Measurements from ENCODE around the gene KBTBD4. TPM values are rescaled to one million over a fixed set of nuclear protein-coding genes. Genes with fewer than 3 reads are reported as not detected.

Gene KBTBD4
- total and polyA plus RNA-seq, 2 of the 13 experiments (the other 11 are each of a cell fraction or from before 2014, with no cell fraction given): 8.5 to 12.8 TPM

GRCh38 chr11:47566149-47566698 is 12.5 kb downstream of the KBTBD4 start (continued):
- TF ChIP-seq TEF (CRISPR knock-in tag; IDR thresholded peaks at IDR 0.05): no peak
- TF ChIP-seq FOXO4 (CRISPR knock-in tag; conservative IDR thresholded peaks at IDR 0.05): no peak
- TF ChIP-seq SP140L (CRISPR knock-in tag; IDR thresholded peaks at IDR 0.05; ENCODE audit: borderline replicate concordance): no peak
- peak; percentile 39 for TF ChIP-seq ZNF883 (CRISPR knock-in tag; IDR thresholded peaks at IDR 0.05; ENCODE audit: not compliant biosample characterization)
- no peak for TF ChIP-seq PHB2 (IDR thresholded peaks at IDR 0.05; ENCODE audit: partially characterized antibody)
- no peak for TF ChIP-seq TMF1 (CRISPR knock-in tag; IDR thresholded peaks at IDR 0.05; ENCODE audit: low read depth)
- no peak for TF ChIP-seq HNF1B (CRISPR knock-in tag; IDR thresholded peaks at IDR 0.05)
- TF ChIP-seq ZMYM3 (CRISPR knock-in tag; IDR thresholded peaks at IDR 0.05): peak; percentile 34; the same call in 1 of the 2 replicates
- TF ChIP-seq XBP1 (CRISPR knock-in tag; IDR thresholded peaks at IDR 0.05): no peak
- TF ChIP-seq AKNA (CRISPR knock-in tag; IDR thresholded peaks at IDR 0.05; ENCODE audit: borderline replicate concordance): no peak
- no peak for TF ChIP-seq JUNB (CRISPR knock-in tag; IDR thresholded peaks at IDR 0.05; ENCODE audit: borderline replicate concordance)
- no peak for TF ChIP-seq SMARCC2 (IDR thresholded peaks at IDR 0.05)
- TF ChIP-seq ZNF224 (CRISPR knock-in tag; IDR thresholded peaks at IDR 0.05): no peak
- TF ChIP-seq REL (CRISPR knock-in tag; conservative IDR thresholded peaks at IDR 0.05): no peak
- TF ChIP-seq ZNF20 (CRISPR knock-in tag; IDR thresholded peaks at IDR 0.05): no peak
- TF ChIP-seq DNMT3B (CRISPR knock-in tag; conservative IDR thresholded peaks at IDR 0.05): no peak
- no peak for TF ChIP-seq ZNF225 (CRISPR knock-in tag; IDR thresholded peaks at IDR 0.05)
- TF ChIP-seq TEAD2 (CRISPR knock-in tag; IDR thresholded peaks at IDR 0.05): no peak
- no peak for TF ChIP-seq HCFC1 (IDR thresholded peaks at IDR 0.05; ENCODE audit: low read depth, low read length)
- no peak for TF ChIP-seq ZNF670 (CRISPR knock-in tag; IDR thresholded peaks at IDR 0.05; ENCODE audit: borderline replicate concordance)
- no peak for TF ChIP-seq HOXA3 (CRISPR knock-in tag; IDR thresholded peaks at IDR 0.05)
- TF ChIP-seq ZNF556 (CRISPR knock-in tag; IDR thresholded peaks at IDR 0.05; ENCODE audit: borderline replicate concordance): no peak
- TF ChIP-seq ZNF34 (CRISPR knock-in tag; IDR thresholded peaks at IDR 0.05; ENCODE audit: borderline replicate concordance): no peak
- no peak for TF ChIP-seq ZFP36L1 (CRISPR knock-in tag; IDR thresholded peaks at IDR 0.05)
